GM19463 (cell line): ENCODE data around the gene PITX2.

ENCODE experiments used
- ATAC-seq: cut with Tn5 transposase; IDR thresholded peaks from one replicate; pipeline ENCODE4 v1.9.1; 2021; ENCODE audit warnings: mild to moderate bottlenecking, moderate library complexity; ENCODE audit not compliant: unreplicated experiment

PITX2 gene

GRCh38 chr4:110624904-110625494 lies 2.1 kb upstream of the PITX2 start:
- no peak for ATAC-seq

- ATAC-seq = no peak
These were observed 1.5 kb upstream of the PITX2 start for GRCh38 chr4:110624398-110624780.

- no peak for ATAC-seq
These were observed 981 bp upstream of the PITX2 start for GRCh38 chr4:110623718-110624397.

- ATAC-seq = no peak
These were observed 782 bp downstream of the PITX2 start for GRCh38 chr4:110621839-110622751.

- ATAC-seq = peak; percentile 14
These were observed 1.5 kb downstream of the PITX2 start for GRCh38 chr4:110621328-110621812.

- peak; percentile 34 for ATAC-seq
These were observed 2.1 kb downstream of the PITX2 start for GRCh38 chr4:110620691-110621327.

GRCh38 chr4:110620322-110620690 lies 2.6 kb downstream of the PITX2 start:
- no peak for ATAC-seq

- no peak for ATAC-seq
These were observed 3.2 kb downstream of the PITX2 start for GRCh38 chr4:110619463-110620247.

GRCh38 chr4:110618581-110619462 lies 4.1 kb downstream of the PITX2 start:
- ATAC-seq = no peak

- no peak for ATAC-seq
These were observed 5.0 kb downstream of the PITX2 start for GRCh38 chr4:110617646-110618580.

GRCh38 chr4:110617075-110617640 lies 5.7 kb downstream of the PITX2 start:
- no peak for ATAC-seq

- ATAC-seq = no peak
These were observed 6.4 kb downstream of the PITX2 start for GRCh38 chr4:110616238-110617074.

- ATAC-seq = no peak
These were observed 7.3 kb downstream of the PITX2 start for GRCh38 chr4:110615353-110616237.

GRCh38 chr4:110614976-110615352 lies 7.9 kb downstream of the PITX2 start:
- ATAC-seq = no peak

GRCh38 chr4:110614173-110614963 lies 8.5 kb downstream of the PITX2 start:
- no peak for ATAC-seq
